SK-N-SH (cell line): ENCODE data around the gene SCN4B. TPM values are rescaled to one million over a fixed set of nuclear protein-coding genes. Genes with fewer than 3 reads are reported as not detected.

Experiments used
- CTCF ChIA-PET: fragments of 300-600, 350-600 bp; formaldehyde crosslinking; extraction: SDS; loops from one replicate; lab custom pipeline; 2021; lab: Yijun Ruan, JAX
- POLR2A ChIA-PET: fragments of 350-600 bp; sonication (Branson Sonifier 250); formaldehyde crosslinking; extraction: SDS; loops from one replicate; lab custom pipeline; 2020; ENCODE audit warnings: antibody characterized with exemption, inconsistent platforms; lab: Yijun Ruan, JAX
- DNase-seq: peaks from one replicate; pipeline ENCODE4 v3.0.0; 2012
- H2AFZ ChIP-seq: fragments of 200-600 bp; sonication (generic); 2 replicates; pipeline ENCODE4 v1.8.1; 2016; ENCODE audit warnings: antibody characterized with exemption, mild to moderate bottlenecking, low read depth
- H3F3A ChIP-seq: fragments of 200-600 bp; sonication (generic); replicated peaks from 2 replicates; pipeline ENCODE3; 2016; ENCODE audit warnings: antibody characterized with exemption, mild to moderate bottlenecking; ENCODE audit not compliant: insufficient read depth
- H3K27ac ChIP-seq, 2 experiments: fragments of 200-500 bp in 1 of 2; fragments of 200-600 bp in 1 of 2; sonication (Bioruptor generic) in 1 of 2; sonication (generic), shearing (Covaris generic) in 1 of 2; 2 replicates each; pipeline versions ENCODE4 v1.5.1 to v1.6.1; 2014 to 2016; ENCODE audit warnings: low read depth in 2 of 2, inconsistent platforms in 1 of 2, low read length in 1 of 2, mild to moderate bottlenecking in 1 of 2, mixed read lengths in 1 of 2
- H3K27me3 ChIP-seq: fragments of 200-600 bp; sonication (generic), shearing (Covaris generic); 2 replicates; pipeline ENCODE4 v1.6.1; 2016; ENCODE audit warnings: mixed run types; ENCODE audit not compliant: insufficient read depth
- H3K36me3 ChIP-seq, 2 experiments: fragments of 200-500 bp in 1 of 2; fragments of 200-600 bp in 1 of 2; sonication (Bioruptor generic) in 1 of 2; sonication (generic) in 1 of 2; replicated peaks in 1 of 2; 2 replicates each; pipeline versions ENCODE3 to v1.5.1; 2014 to 2016; ENCODE audit warnings: low read length in 1 of 2, mild to moderate bottlenecking in 1 of 2; ENCODE audit not compliant: insufficient read depth in 2 of 2, control insufficient read depth in 1 of 2
- H3K4me1 ChIP-seq, 2 experiments: fragments of 200-500 bp in 1 of 2; fragments of 200-600 bp in 1 of 2; sonication (Bioruptor generic) in 1 of 2; sonication (generic), shearing (Covaris generic) in 1 of 2; 2 replicates each; pipeline versions ENCODE4 v1.5.1 to v1.6.1; 2014 to 2016; ENCODE audit warnings: low read depth in 1 of 2, low read length in 1 of 2, mixed run types in 1 of 2; ENCODE audit not compliant: insufficient read depth in 2 of 2, control insufficient read depth in 1 of 2
- H3K4me2 ChIP-seq: fragments of 200-600 bp; sonication (generic), shearing (Covaris generic); 2 replicates; pipeline ENCODE4 v1.6.1; 2017; ENCODE audit warnings: mixed run types
- H3K4me3 ChIP-seq, 2 experiments: fragments of 200-500 bp in 1 of 2; fragments of 200-600 bp in 1 of 2; sonication (Bioruptor generic) in 1 of 2; sonication (generic), shearing (Covaris generic) in 1 of 2; 2 replicates each; pipeline versions ENCODE4 v1.5.1 to v1.8.1; 2014 to 2016; ENCODE audit warnings: low read depth in 2 of 2, inconsistent platforms in 1 of 2, low read length in 1 of 2, mild to moderate bottlenecking in 1 of 2, mixed read lengths in 1 of 2, moderate library complexity in 1 of 2
- H3K79me2 ChIP-seq: fragments of 200-600 bp; sonication (generic); 2 replicates; pipeline ENCODE4 v1.8.1; 2017; ENCODE audit warnings: mild to moderate bottlenecking; ENCODE audit not compliant: insufficient read depth
- H3K9ac ChIP-seq: fragments of 200-600 bp; sonication (generic); 2 replicates; pipeline ENCODE4 v1.6.1; 2017; ENCODE audit warnings: mixed run types
- H3K9me2 ChIP-seq: fragments of 200-600 bp; sonication (generic); 2 replicates; pipeline ENCODE4 v1.6.1; 2017; ENCODE audit warnings: mixed run types
- H3K9me3 ChIP-seq: fragments of 200-600 bp; sonication (generic); 2 replicates; pipeline ENCODE4 v1.6.1; 2017; ENCODE audit warnings: mixed run types, mild to moderate bottlenecking, moderate library complexity
- H4K20me1 ChIP-seq: fragments of 200-600 bp; sonication (generic); 2 replicates; pipeline ENCODE4 v1.6.1; 2017; ENCODE audit warnings: mild to moderate bottlenecking, mixed run types; ENCODE audit not compliant: insufficient read depth
- EP300 ChIP-seq, 2 experiments: IDR thresholded peaks; 2 replicates each; pipeline versions ENCODE4 v1.4.0 to v1.6.1; 2012; ENCODE audit warnings: borderline replicate concordance in 1 of 2, low read depth in 1 of 2, low read length in 1 of 2
- FOSL2 ChIP-seq: IDR thresholded peaks from 2 replicates; pipeline ENCODE4 v1.4.0; 2012; ENCODE audit warnings: low read depth, mild to moderate bottlenecking, moderate library complexity, borderline replicate concordance
- FOXM1 ChIP-seq: IDR thresholded peaks from 2 replicates; pipeline ENCODE4 v1.4.0; 2012; ENCODE audit warnings: low read depth, mild to moderate bottlenecking
- GATA2 ChIP-seq: sonication (generic); formaldehyde crosslinking; IDR thresholded peaks from 2 replicates; pipeline ENCODE4 v1.5.0; 2020; ENCODE audit warnings: mild to moderate bottlenecking, missing genetic modification reagents
- JUND ChIP-seq: IDR thresholded peaks from 2 replicates; pipeline ENCODE4 v1.4.0; 2012
- MXI1 ChIP-seq: IDR thresholded peaks from 2 replicates; pipeline ENCODE4 v1.6.1; 2012; ENCODE audit warnings: mild to moderate bottlenecking, low read depth, low read length, improper control_type of control experiment
- NRF1 ChIP-seq: IDR thresholded peaks from 2 replicates; pipeline ENCODE4 v1.6.1; 2012; ENCODE audit warnings: low read depth, mild to moderate bottlenecking, low read length
- POLR2AphosphoS5 ChIP-seq: IDR thresholded peaks from 2 replicates; pipeline ENCODE4 v1.6.1; 2012; ENCODE audit warnings: low read depth, low read length
- RCOR1 ChIP-seq: fragments of 150-350 bp; IDR thresholded peaks from 2 replicates; pipeline ENCODE4 v1.6.1; 2017; ENCODE audit warnings: antibody characterized with exemption, low read length
- REST ChIP-seq: IDR thresholded peaks from 2 replicates; pipeline ENCODE4 v1.6.1; 2012; ENCODE audit warnings: mild to moderate bottlenecking, low read depth, low read length, moderate library complexity
- RFX5 ChIP-seq: IDR thresholded peaks from 2 replicates; pipeline ENCODE4 v1.6.1; 2012; ENCODE audit warnings: mild to moderate bottlenecking, improper control_type of control experiment, low read length
- SIN3A ChIP-seq: IDR thresholded peaks from 2 replicates; pipeline ENCODE4 v1.6.1; 2012; ENCODE audit warnings: low read depth, mild to moderate bottlenecking, low read length, moderate library complexity, borderline replicate concordance
- TAF1 ChIP-seq: IDR thresholded peaks from 2 replicates; pipeline ENCODE4 v1.6.1; 2012; ENCODE audit warnings: low read depth, mild to moderate bottlenecking, low read length, moderate library complexity, borderline replicate concordance
- TCF12 ChIP-seq: IDR thresholded peaks from 2 replicates; pipeline ENCODE4 v1.4.0; 2012
- TEAD4 ChIP-seq: IDR thresholded peaks from 2 replicates; pipeline ENCODE4 v1.4.0; 2012; ENCODE audit warnings: mild to moderate bottlenecking, borderline replicate concordance; ENCODE audit not compliant: insufficient read depth
- USF2 ChIP-seq: fragments of 150-350 bp; IDR thresholded peaks from 2 replicates; pipeline ENCODE4 v1.6.1; 2017; ENCODE audit warnings: antibody characterized with exemption, low read length, low read depth, borderline replicate concordance
- YY1 ChIP-seq: IDR thresholded peaks from 2 replicates; pipeline ENCODE4 v1.4.0; 2012; ENCODE audit warnings: low read depth, mild to moderate bottlenecking
- ZBTB33 ChIP-seq: IDR thresholded peaks from 2 replicates; pipeline ENCODE4 v1.4.0; 2012; ENCODE audit warnings: low read depth, borderline replicate concordance
- WGBS: methylation state at CpG from one replicate; pipeline ENCODE4 v1.1.6; 2017; ENCODE audit warnings: low lambda C conversion rate; 5-methylcytosine and 5-hydroxymethylcytosine counted together
- polyA plus RNA-seq, 3 experiments: library from polyadenylated mRNA; depleted of rRNA; stranded (reverse); fragments of >200 nt; gene quantifications; 2 replicates each; pipeline ENCODE4 v1.2.3, GENCODE V29; 2012

Gene SCN4B
- polyA plus RNA-seq, 1 of the 3 experiments (the other 2 are of a cell fraction) = 1.2 TPM

GRCh38 chr11:118111744-118112035 lies 40.9 kb downstream of the SCN4B start (continued):
- TF ChIP-seq ZBTB33 (no peak), REST (no peak), FOSL2 (no peak), GATA2 (CRISPR knock-in tag) (no peak), RFX5 (no peak)

- Histone ChIP-seq H3K4me1 (no peaks in the 10 kb centered on the region), H3K4me2 (no peak overlapping the region), H3K9ac (no peak overlapping the region), H3K4me3 (no peak overlapping the region), H3K36me3 (no peaks in the 10 kb centered on the region), H3F3A (no peaks in the 10 kb centered on the region), H3K79me2 (no peaks in the 10 kb centered on the region), H3K9me2 (no peaks in the 10 kb centered on the region), H4K20me1 (no peaks in the 10 kb centered on the region), H3K9me3 (no peaks in the 10 kb centered on the region), H3K27me3 (no peaks in the 10 kb centered on the region), H3K27ac (no peak overlapping the region), H2AFZ (no peak overlapping the region)
- DNase-seq = no peak
- ChIA-PET CTCF (no interaction called here), POLR2A (no interaction called here)
- 47% methylated on average over 8 of the region's 8 CpGs for WGBS
- TF ChIP-seq NRF1 = no peak
- no peak for TF ChIP-seq MXI1
- no peak for TF ChIP-seq POLR2AphosphoS5
- TF ChIP-seq TAF1 = no peak
- TF ChIP-seq FOXM1 = no peak
- no peak for TF ChIP-seq YY1
- no peak for TF ChIP-seq RCOR1
- no peak for TF ChIP-seq TCF12
- no peak for TF ChIP-seq ZBTB33
- TF ChIP-seq RFX5 = no peak
- no peak for TF ChIP-seq EP300 (IDR thresholded peaks at IDR 0.05; ENCODE audit: borderline replicate concordance in 1 of 2, low read depth in 1 of 2, low read length in 1 of 2)
- TF ChIP-seq GATA2 (CRISPR knock-in tag) = no peak
- TF ChIP-seq REST = no peak
- TF ChIP-seq TEAD4 = no peak
- no peak for TF ChIP-seq SIN3A
- TF ChIP-seq JUND = no peak
- no peak for TF ChIP-seq USF2
These were observed 41.4 kb downstream of the SCN4B start for GRCh38 chr11:118111019-118111743.
